Measurements from ENCODE around the gene IL1RL1. TPM values are rescaled to one million over a fixed set of nuclear protein-coding genes. Genes with fewer than 3 reads are reported as not detected.

The IL1RL1 gene
- total RNA-seq, 1 experiment from 2014 or later = not detected

DNA sequence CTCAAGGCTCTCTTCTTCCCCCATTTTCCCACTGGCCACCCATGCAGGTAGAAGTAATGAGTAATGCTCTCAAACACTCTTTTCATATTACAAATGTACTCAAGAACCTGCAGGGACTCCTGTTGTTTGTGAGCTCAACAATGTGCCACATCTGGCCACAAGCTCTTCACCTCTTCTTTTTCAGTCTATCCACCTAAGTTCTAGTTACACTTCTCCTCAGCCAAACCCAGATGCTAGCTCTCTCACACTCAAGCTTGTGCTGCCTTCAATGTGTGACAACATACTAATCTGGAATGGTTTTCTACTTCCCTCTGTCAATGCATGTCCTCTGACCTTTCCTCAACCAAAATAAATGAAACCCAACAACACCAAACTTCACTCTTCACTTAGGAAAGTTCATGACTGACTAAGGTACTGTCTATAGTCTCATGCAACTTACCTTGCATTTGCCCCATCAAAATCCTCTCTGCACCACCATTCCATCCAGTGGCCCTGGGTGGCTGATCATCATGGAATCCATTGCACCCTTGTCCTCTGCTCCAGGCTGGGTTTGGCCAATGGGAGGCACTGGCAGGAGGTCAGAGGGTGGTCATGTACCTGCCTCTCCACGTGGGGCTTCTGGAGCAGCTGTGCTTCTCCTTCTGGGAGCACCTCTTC lies 38.9 kb downstream of the IL1RL1 start (continued):
- TF ChIP-seq, protein P1, sequence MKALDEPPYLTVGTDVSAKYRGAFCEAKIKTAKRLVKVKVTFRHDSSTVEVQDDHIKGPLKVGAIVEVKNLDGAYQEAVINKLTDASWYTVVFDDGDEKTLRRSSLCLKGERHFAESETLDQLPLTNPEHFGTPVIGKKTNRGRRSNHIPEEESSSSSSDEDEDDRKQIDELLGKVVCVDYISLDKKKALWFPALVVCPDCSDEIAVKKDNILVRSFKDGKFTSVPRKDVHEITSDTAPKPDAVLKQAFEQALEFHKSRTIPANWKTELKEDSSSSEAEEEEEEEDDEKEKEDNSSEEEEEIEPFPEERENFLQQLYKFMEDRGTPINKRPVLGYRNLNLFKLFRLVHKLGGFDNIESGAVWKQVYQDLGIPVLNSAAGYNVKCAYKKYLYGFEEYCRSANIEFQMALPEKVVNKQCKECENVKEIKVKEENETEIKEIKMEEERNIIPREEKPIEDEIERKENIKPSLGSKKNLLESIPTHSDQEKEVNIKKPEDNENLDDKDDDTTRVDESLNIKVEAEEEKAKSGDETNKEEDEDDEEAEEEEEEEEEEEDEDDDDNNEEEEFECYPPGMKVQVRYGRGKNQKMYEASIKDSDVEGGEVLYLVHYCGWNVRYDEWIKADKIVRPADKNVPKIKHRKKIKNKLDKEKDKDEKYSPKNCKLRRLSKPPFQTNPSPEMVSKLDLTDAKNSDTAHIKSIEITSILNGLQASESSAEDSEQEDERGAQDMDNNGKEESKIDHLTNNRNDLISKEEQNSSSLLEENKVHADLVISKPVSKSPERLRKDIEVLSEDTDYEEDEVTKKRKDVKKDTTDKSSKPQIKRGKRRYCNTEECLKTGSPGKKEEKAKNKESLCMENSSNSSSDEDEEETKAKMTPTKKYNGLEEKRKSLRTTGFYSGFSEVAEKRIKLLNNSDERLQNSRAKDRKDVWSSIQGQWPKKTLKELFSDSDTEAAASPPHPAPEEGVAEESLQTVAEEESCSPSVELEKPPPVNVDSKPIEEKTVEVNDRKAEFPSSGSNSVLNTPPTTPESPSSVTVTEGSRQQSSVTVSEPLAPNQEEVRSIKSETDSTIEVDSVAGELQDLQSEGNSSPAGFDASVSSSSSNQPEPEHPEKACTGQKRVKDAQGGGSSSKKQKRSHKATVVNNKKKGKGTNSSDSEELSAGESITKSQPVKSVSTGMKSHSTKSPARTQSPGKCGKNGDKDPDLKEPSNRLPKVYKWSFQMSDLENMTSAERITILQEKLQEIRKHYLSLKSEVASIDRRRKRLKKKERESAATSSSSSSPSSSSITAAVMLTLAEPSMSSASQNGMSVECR (CRISPR knock-in tag; IDR thresholded peaks at IDR 0.05; ENCODE audit: borderline replicate concordance) = no peak

DNA sequence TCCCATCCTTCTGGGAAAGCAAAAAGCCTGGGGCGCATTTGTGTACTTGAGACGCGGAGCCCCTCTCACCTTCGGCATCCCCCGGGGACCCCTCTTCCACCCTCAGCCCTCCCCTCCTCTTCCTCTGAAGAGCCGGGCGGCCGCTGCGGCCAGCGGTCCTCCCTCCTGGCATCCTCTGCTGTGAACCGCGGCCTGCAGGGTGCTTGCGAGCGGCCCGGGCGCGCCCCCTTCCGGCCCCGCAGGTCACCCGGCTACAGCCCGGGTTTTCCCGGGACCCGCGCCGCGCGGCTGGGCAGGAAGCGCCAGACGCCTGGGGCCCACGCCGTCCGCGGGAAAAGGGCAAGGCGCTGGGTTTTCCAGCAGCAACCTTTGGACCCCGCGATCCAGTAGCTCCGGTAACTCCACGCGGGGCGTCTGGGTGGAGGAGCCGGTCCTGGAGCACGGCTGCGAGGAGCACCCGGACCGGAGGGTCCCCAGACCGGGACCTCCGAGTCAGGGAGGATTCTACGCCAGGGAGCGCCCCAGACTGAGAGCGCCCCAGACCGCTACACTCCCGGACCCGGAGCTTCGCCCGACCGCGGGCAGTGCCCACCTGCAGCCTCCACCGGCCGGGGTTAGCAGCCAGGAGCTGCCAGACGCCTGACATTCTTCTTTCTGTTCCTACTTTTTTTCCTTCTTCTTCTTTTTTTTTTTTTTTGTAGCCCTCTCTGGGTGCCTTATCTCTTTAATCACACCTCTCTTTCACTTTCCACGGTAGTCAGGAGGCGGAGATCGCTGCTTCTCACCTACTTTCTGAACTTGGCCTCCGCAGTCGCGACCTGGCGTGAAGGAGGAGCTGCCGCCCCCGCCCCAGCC lies 44.4 kb downstream of the IL1RL1 start, which contains the start of gene IL18R1:
Gene IL18R1, plus strand, starts transcription at position 271 of the 855 bp plus-strand sequence. CDS start 6,865 bp downstream, outside the sequence.
- DNase-seq (ENCODE audit: low spot score) = peak; percentile 79
- Mint-ChIP-seq H3K4me1 (peaks cover 3% of the 10 kb centered on the region; the same call in 1 of the 2 replicates), H3K36me3 (no peaks in the 10 kb centered on the region), H3K27ac (no peak within 1 kb of the TSS), H3K27me3 (ENCODE audit: low read depth) (peaks cover 32% of the 10 kb centered on the region), H3K4me3 (peak within 1 kb of the TSS; percentile 83), H3K9me3 (no peaks in the 10 kb centered on the region)
- POLR2A ChIA-PET = no interaction called here
- CTCF ChIA-PET = interaction anchor here (0.6 to 1.7 kb wide), 12 partner anchors 15 to 1379 kb away, joined by 3 to 14 read pairs (median 4); partner anchors contain the start of gene IL1RL1
- peak; percentile 97 for ATAC-seq
- TF ChIP-seq FOXK1 (CRISPR knock-in tag; IDR thresholded peaks at IDR 0.05) = 0 out of 2 replicates have a peak, but pooled peaks have one; percentile 29
- TF ChIP-seq, protein P2, sequence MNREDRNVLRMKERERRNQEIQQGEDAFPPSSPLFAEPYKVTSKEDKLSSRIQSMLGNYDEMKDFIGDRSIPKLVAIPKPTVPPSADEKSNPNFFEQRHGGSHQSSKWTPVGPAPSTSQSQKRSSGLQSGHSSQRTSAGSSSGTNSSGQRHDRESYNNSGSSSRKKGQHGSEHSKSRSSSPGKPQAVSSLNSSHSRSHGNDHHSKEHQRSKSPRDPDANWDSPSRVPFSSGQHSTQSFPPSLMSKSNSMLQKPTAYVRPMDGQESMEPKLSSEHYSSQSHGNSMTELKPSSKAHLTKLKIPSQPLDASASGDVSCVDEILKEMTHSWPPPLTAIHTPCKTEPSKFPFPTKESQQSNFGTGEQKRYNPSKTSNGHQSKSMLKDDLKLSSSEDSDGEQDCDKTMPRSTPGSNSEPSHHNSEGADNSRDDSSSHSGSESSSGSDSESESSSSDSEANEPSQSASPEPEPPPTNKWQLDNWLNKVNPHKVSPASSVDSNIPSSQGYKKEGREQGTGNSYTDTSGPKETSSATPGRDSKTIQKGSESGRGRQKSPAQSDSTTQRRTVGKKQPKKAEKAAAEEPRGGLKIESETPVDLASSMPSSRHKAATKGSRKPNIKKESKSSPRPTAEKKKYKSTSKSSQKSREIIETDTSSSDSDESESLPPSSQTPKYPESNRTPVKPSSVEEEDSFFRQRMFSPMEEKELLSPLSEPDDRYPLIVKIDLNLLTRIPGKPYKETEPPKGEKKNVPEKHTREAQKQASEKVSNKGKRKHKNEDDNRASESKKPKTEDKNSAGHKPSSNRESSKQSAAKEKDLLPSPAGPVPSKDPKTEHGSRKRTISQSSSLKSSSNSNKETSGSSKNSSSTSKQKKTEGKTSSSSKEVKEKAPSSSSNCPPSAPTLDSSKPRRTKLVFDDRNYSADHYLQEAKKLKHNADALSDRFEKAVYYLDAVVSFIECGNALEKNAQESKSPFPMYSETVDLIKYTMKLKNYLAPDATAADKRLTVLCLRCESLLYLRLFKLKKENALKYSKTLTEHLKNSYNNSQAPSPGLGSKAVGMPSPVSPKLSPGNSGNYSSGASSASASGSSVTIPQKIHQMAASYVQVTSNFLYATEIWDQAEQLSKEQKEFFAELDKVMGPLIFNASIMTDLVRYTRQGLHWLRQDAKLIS (CRISPR knock-in tag; IDR thresholded peaks at IDR 0.05; ENCODE audit: borderline replicate concordance) = no peak
- no peak for TF ChIP-seq CBFB (CRISPR knock-in tag; IDR thresholded peaks at IDR 0.05; ENCODE audit: low read depth)
- TF ChIP-seq, protein P3, sequence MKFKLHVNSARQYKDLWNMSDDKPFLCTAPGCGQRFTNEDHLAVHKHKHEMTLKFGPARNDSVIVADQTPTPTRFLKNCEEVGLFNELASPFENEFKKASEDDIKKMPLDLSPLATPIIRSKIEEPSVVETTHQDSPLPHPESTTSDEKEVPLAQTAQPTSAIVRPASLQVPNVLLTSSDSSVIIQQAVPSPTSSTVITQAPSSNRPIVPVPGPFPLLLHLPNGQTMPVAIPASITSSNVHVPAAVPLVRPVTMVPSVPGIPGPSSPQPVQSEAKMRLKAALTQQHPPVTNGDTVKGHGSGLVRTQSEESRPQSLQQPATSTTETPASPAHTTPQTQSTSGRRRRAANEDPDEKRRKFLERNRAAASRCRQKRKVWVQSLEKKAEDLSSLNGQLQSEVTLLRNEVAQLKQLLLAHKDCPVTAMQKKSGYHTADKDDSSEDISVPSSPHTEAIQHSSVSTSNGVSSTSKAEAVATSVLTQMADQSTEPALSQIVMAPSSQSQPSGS (CRISPR knock-in tag; IDR thresholded peaks at IDR 0.05; ENCODE audit: borderline replicate concordance, low read depth) = no peak
- TF ChIP-seq, protein P4, sequence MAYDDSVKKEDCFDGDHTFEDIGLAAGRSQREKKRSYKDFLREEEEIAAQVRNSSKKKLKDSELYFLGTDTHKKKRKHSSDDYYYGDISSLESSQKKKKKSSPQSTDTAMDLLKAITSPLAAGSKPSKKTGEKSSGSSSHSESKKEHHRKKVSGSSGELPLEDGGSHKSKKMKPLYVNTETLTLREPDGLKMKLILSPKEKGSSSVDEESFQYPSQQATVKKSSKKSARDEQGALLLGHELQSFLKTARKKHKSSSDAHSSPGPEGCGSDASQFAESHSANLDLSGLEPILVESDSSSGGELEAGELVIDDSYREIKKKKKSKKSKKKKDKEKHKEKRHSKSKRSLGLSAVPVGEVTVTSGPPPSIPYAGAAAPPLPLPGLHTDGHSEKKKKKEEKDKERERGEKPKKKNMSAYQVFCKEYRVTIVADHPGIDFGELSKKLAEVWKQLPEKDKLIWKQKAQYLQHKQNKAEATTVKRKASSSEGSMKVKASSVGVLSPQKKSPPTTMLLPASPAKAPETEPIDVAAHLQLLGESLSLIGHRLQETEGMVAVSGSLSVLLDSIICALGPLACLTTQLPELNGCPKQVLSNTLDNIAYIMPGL (CRISPR knock-in tag; IDR thresholded peaks at IDR 0.05) = peak; percentile 95
- peak; percentile 93 for TF ChIP-seq ZNF263 (CRISPR knock-in tag; IDR thresholded peaks at IDR 0.05; ENCODE audit: low read depth)
- TF ChIP-seq, protein P5, sequence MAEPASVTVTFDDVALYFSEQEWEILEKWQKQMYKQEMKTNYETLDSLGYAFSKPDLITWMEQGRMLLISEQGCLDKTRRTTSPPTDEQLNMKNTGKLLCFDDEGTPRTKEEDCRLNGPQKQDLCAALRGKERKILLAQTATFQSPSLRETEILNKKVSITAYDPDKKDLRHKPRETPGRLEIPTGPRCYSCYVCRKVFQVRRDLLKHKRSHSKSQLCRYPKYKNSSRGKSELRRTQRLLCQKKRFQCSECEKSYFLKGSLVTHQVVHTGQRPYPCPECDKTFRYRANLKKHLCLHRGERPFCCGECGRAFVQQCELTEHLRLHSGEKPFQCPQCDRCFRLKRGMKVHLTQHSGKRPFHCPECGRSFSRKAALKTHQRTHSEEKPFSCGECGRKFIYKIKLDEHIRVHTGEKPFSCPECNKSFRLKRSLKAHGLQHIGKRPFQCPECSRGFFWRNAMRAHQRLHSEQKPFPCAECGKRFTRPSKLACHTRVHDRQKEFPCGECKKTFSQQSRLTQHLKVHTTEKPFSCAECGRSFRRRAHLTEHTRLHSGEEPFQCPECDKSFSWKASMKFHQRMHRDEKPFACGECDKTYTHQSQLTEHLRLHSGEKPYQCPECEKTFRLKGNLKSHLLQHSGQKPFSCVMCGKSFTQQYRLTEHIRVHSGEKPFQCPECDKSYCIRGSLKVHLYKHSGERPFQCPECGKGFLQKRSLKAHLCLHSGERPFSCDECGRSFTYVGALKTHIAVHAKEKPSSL (CRISPR knock-in tag; conservative IDR thresholded peaks at IDR 0.05) = no peak
- 0 out of 2 replicates have a peak, but pooled peaks have one; percentile 43 for TF ChIP-seq SP1 (CRISPR knock-in tag; conservative IDR thresholded peaks at IDR 0.05)
- TF ChIP-seq, protein P6, sequence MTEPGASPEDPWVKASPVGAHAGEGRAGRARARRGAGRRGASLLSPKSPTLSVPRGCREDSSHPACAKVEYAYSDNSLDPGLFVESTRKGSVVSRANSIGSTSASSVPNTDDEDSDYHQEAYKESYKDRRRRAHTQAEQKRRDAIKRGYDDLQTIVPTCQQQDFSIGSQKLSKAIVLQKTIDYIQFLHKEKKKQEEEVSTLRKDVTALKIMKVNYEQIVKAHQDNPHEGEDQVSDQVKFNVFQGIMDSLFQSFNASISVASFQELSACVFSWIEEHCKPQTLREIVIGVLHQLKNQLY (CRISPR knock-in tag; IDR thresholded peaks at IDR 0.05) = no peak
- TF ChIP-seq, protein P7, sequence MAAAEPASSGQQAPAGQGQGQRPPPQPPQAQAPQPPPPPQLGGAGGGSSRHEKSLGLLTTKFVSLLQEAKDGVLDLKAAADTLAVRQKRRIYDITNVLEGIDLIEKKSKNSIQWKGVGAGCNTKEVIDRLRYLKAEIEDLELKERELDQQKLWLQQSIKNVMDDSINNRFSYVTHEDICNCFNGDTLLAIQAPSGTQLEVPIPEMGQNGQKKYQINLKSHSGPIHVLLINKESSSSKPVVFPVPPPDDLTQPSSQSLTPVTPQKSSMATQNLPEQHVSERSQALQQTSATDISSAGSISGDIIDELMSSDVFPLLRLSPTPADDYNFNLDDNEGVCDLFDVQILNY (CRISPR knock-in tag; IDR thresholded peaks at IDR 0.05) = peak; percentile 19; the same call in 1 of the 2 replicates
- TF ChIP-seq ZNF671 (CRISPR knock-in tag; IDR thresholded peaks at IDR 0.05) = no peak
- no peak for TF ChIP-seq TP53 (CRISPR knock-in tag; IDR thresholded peaks at IDR 0.05)
- no peak for TF ChIP-seq ZBTB21 (CRISPR knock-in tag; IDR thresholded peaks at IDR 0.05; ENCODE audit: borderline replicate concordance)

Data from WTC11 (cell line).